ENCODE results near the gene ADAMTS2.

ADAMTS2 gene

GRCh38 chr5:179362355-179362754 lies 17.1 kb upstream of the ADAMTS2 start:
- H3K4me3 ChIP-seq (ENCODE audit: low read depth, low read length), result no peak overlapping the region
- TF ChIP-seq CTCF (IDR thresholded peaks at IDR 0.05; ENCODE audit: insufficient read depth, low read depth, low read length, missing control alignments), result no peak
- DNase-seq (ENCODE audit: low read depth), result no peak

GRCh38 chr5:179361037-179361603 lies 15.9 kb upstream of the ADAMTS2 start:
- H3K4me3 ChIP-seq (ENCODE audit: low read depth, low read length), result no peak overlapping the region
- no peak for DNase-seq (ENCODE audit: low read depth)
- TF ChIP-seq CTCF (IDR thresholded peaks at IDR 0.05; ENCODE audit: insufficient read depth, low read depth, low read length, missing control alignments), result no peak

- no peak for DNase-seq (ENCODE audit: low read depth)
Observed at GRCh38 chr5:179357031-179357430, 11.8 kb upstream of the ADAMTS2 start.

GRCh38 chr5:179355976-179356974 lies 11.0 kb upstream of the ADAMTS2 start:
- TF ChIP-seq CTCF (IDR thresholded peaks at IDR 0.05; ENCODE audit: insufficient read depth, low read depth, low read length, missing control alignments), result no peak
- no peak overlapping the region for H3K4me3 ChIP-seq (ENCODE audit: low read depth, low read length)
- DNase-seq (ENCODE audit: low read depth), result no peak

More at GRCh38 chr5:179357031-179357430, 11.8 kb upstream of the ADAMTS2 start:
- no peak overlapping the region for H3K4me3 ChIP-seq (ENCODE audit: low read depth, low read length)
- no peak for TF ChIP-seq CTCF (IDR thresholded peaks at IDR 0.05; ENCODE audit: insufficient read depth, low read depth, low read length, missing control alignments)

GRCh38 chr5:179354305-179354882 lies 9.1 kb upstream of the ADAMTS2 start:
- no peak for DNase-seq (ENCODE audit: low read depth)
- H3K4me3 ChIP-seq (ENCODE audit: low read depth, low read length), result no peak overlapping the region
- no peak for TF ChIP-seq CTCF (IDR thresholded peaks at IDR 0.05; ENCODE audit: insufficient read depth, low read depth, low read length, missing control alignments)

GRCh38 chr5:179348843-179349242 lies 3.6 kb upstream of the ADAMTS2 start:
- no peak overlapping the region for H3K4me3 ChIP-seq (ENCODE audit: low read depth, low read length)
- no peak for TF ChIP-seq CTCF (IDR thresholded peaks at IDR 0.05; ENCODE audit: insufficient read depth, low read depth, low read length, missing control alignments)
- no peak for DNase-seq (ENCODE audit: low read depth)
